8988T (cell line): ENCODE results near the gene DES.

Experiments used
- DNase-seq: peaks from one replicate; pipeline ENCODE4 v3.0.0; 2011

The DES gene

GRCh38 chr2:219459460-219460311 is 41.5 kb downstream of the DES start:
- peak; percentile 92 for DNase-seq

GRCh38 chr2:219460424-219460926 is 42.3 kb downstream of the DES start:
- no peak for DNase-seq

GRCh38 chr2:219461047-219461514 is 42.9 kb downstream of the DES start:
- no peak for DNase-seq

GRCh38 chr2:219461669-219462068 is 43.5 kb downstream of the DES start:
- DNase-seq, result no peak

GRCh38 chr2:219462349-219462748 is 44.2 kb downstream of the DES start:
- no peak for DNase-seq

GRCh38 chr2:219464286-219465032 is 46.3 kb downstream of the DES start:
- DNase-seq, result no peak

GRCh38 chr2:219465659-219466561 is 47.7 kb downstream of the DES start:
- no peak for DNase-seq

GRCh38 chr2:219466816-219467735 is 48.9 kb downstream of the DES start:
- DNase-seq, result no peak

GRCh38 chr2:219467736-219468075 is 49.5 kb downstream of the DES start:
- DNase-seq, result no peak

- no peak for DNase-seq
These were observed 50.4 kb downstream of the DES start for GRCh38 chr2:219468410-219469185.

- no peak for DNase-seq
These were observed 51.1 kb downstream of the DES start for GRCh38 chr2:219469186-219469724.

- no peak for DNase-seq
These were observed 52.3 kb downstream of the DES start for GRCh38 chr2:219470429-219470828.

- no peak for DNase-seq
These were observed 53.5 kb downstream of the DES start for GRCh38 chr2:219471476-219472371.

- DNase-seq, result no peak
These were observed 54.5 kb downstream of the DES start for GRCh38 chr2:219472629-219473187.

- no peak for DNase-seq
These were observed 55.3 kb downstream of the DES start for GRCh38 chr2:219473511-219473910.

GRCh38 chr2:219474285-219475060 is 56.3 kb downstream of the DES start:
- no peak for DNase-seq

- no peak for DNase-seq
These were observed 57.1 kb downstream of the DES start for GRCh38 chr2:219475278-219475677.
